ENCODE results near the gene SCAMP5.

SCAMP5 gene

GRCh38 chr15:74960286-74960685 lies 35.1 kb upstream of the SCAMP5 start:
- DNase-seq (ENCODE audit: low read depth in 1 of 2, low spot score in 1 of 2), result no peak
- TF ChIP-seq JUND (IDR thresholded peaks at IDR 0.05; ENCODE audit: low read depth), result no peak
- in situ Hi-C loops (cut with HindIII; ENCODE audit: low pct_unique_long_range_greater_than_20kb, low sequenced_read_pairs), result no loop called here

- DNase-seq (ENCODE audit: low read depth in 1 of 2, low spot score in 1 of 2), result peak in 1 of 2 experiments; percentile 30
- in situ Hi-C loops (cut with HindIII; ENCODE audit: low pct_unique_long_range_greater_than_20kb, low sequenced_read_pairs), result no loop called here
- no peak for TF ChIP-seq JUND (IDR thresholded peaks at IDR 0.05; ENCODE audit: low read depth)
Measured at GRCh38 chr15:74960995-74961588, 34.3 kb upstream of the SCAMP5 start.

GRCh38 chr15:74961616-74962015 lies 33.7 kb upstream of the SCAMP5 start:
- in situ Hi-C loops (cut with HindIII; ENCODE audit: low pct_unique_long_range_greater_than_20kb, low sequenced_read_pairs), result no loop called here
- no peak for TF ChIP-seq JUND (IDR thresholded peaks at IDR 0.05; ENCODE audit: low read depth)
- DNase-seq (ENCODE audit: low read depth in 1 of 2, low spot score in 1 of 2), result no peak

GRCh38 chr15:74962219-74962618 lies 33.1 kb upstream of the SCAMP5 start:
- no peak for DNase-seq (ENCODE audit: low read depth in 1 of 2, low spot score in 1 of 2)
- no peak for TF ChIP-seq JUND (IDR thresholded peaks at IDR 0.05; ENCODE audit: low read depth)
- in situ Hi-C loops (cut with HindIII; ENCODE audit: low pct_unique_long_range_greater_than_20kb, low sequenced_read_pairs), result no loop called here

- DNase-seq (ENCODE audit: low read depth in 1 of 2, low spot score in 1 of 2), result no peak
- in situ Hi-C loops (cut with HindIII; ENCODE audit: low pct_unique_long_range_greater_than_20kb, low sequenced_read_pairs), result no loop called here
- no peak for TF ChIP-seq JUND (IDR thresholded peaks at IDR 0.05; ENCODE audit: low read depth)
Measured at GRCh38 chr15:74962671-74963070, 32.7 kb upstream of the SCAMP5 start.

GRCh38 chr15:74963213-74963612 lies 32.1 kb upstream of the SCAMP5 start:
- no peak for DNase-seq (ENCODE audit: low read depth in 1 of 2, low spot score in 1 of 2)
- in situ Hi-C loops (cut with HindIII; ENCODE audit: low pct_unique_long_range_greater_than_20kb, low sequenced_read_pairs), result no loop called here
- TF ChIP-seq JUND (IDR thresholded peaks at IDR 0.05; ENCODE audit: low read depth), result no peak

GRCh38 chr15:74964794-74965193 lies 30.6 kb upstream of the SCAMP5 start:
- no peak for DNase-seq (ENCODE audit: low read depth in 1 of 2, low spot score in 1 of 2)
- TF ChIP-seq JUND (IDR thresholded peaks at IDR 0.05; ENCODE audit: low read depth), result no peak
- in situ Hi-C loops (cut with HindIII; ENCODE audit: low pct_unique_long_range_greater_than_20kb, low sequenced_read_pairs), result no loop called here

GRCh38 chr15:74967670-74968069 lies 27.7 kb upstream of the SCAMP5 start:
- no peak for DNase-seq (ENCODE audit: low read depth in 1 of 2, low spot score in 1 of 2)
- TF ChIP-seq JUND (IDR thresholded peaks at IDR 0.05; ENCODE audit: low read depth), result no peak
- in situ Hi-C loops (cut with HindIII; ENCODE audit: low pct_unique_long_range_greater_than_20kb, low sequenced_read_pairs), result no loop called here

- DNase-seq (ENCODE audit: low read depth in 1 of 2, low spot score in 1 of 2), result peak in 1 of 2 experiments; percentile 32
- TF ChIP-seq JUND (IDR thresholded peaks at IDR 0.05; ENCODE audit: low read depth), result no peak
- in situ Hi-C loops (cut with HindIII; ENCODE audit: low pct_unique_long_range_greater_than_20kb, low sequenced_read_pairs), result no loop called here
Measured at GRCh38 chr15:74976159-74976558, 19.2 kb upstream of the SCAMP5 start.

- TF ChIP-seq JUND (IDR thresholded peaks at IDR 0.05; ENCODE audit: low read depth), result no peak
- no peak for DNase-seq (ENCODE audit: low read depth in 1 of 2, low spot score in 1 of 2)
- in situ Hi-C loops (cut with HindIII; ENCODE audit: low pct_unique_long_range_greater_than_20kb, low sequenced_read_pairs), result no loop called here
Measured at GRCh38 chr15:74977599-74977998, 17.8 kb upstream of the SCAMP5 start.

GRCh38 chr15:74978077-74978476 lies 17.3 kb upstream of the SCAMP5 start:
- no peak for TF ChIP-seq JUND (IDR thresholded peaks at IDR 0.05; ENCODE audit: low read depth)
- no peak for DNase-seq (ENCODE audit: low read depth in 1 of 2, low spot score in 1 of 2)
- in situ Hi-C loops (cut with HindIII; ENCODE audit: low pct_unique_long_range_greater_than_20kb, low sequenced_read_pairs), result no loop called here

- no peak for TF ChIP-seq JUND (IDR thresholded peaks at IDR 0.05; ENCODE audit: low read depth)
- DNase-seq (ENCODE audit: low read depth in 1 of 2, low spot score in 1 of 2), result no peak
- in situ Hi-C loops (cut with HindIII; ENCODE audit: low pct_unique_long_range_greater_than_20kb, low sequenced_read_pairs), result no loop called here
Measured at GRCh38 chr15:74978503-74978902, 16.9 kb upstream of the SCAMP5 start.

- DNase-seq (ENCODE audit: low read depth in 1 of 2, low spot score in 1 of 2), result no peak
- TF ChIP-seq JUND (IDR thresholded peaks at IDR 0.05; ENCODE audit: low read depth), result no peak
- in situ Hi-C loops (cut with HindIII; ENCODE audit: low pct_unique_long_range_greater_than_20kb, low sequenced_read_pairs), result no loop called here
Measured at GRCh38 chr15:74982183-74982582, 13.2 kb upstream of the SCAMP5 start.

GRCh38 chr15:74983725-74984231 lies 11.6 kb upstream of the SCAMP5 start:
- no peak for DNase-seq (ENCODE audit: low read depth in 1 of 2, low spot score in 1 of 2)
- TF ChIP-seq JUND (IDR thresholded peaks at IDR 0.05; ENCODE audit: low read depth), result no peak

More at GRCh38 chr15:74983725-74984231, 11.6 kb upstream of the SCAMP5 start:
- in situ Hi-C loops (cut with HindIII; ENCODE audit: low pct_unique_long_range_greater_than_20kb, low sequenced_read_pairs), result no loop called here
